Liver (tissue), 9 donors: Measurements from ENCODE around the gene NTNG2. TPM values are rescaled to one million over a fixed set of nuclear protein-coding genes. Genes with fewer than 3 reads are reported as not detected.

Experiments used
- DNase-seq: peaks from one replicate; pipeline ENCODE4 v3.0.0-alpha.2; 2017; ENCODE audit warnings: low spot score
- H3K27ac ChIP-seq, 2 donors: one replicate each; pipeline ENCODE4 v1.7.0; 2013; ENCODE audit warnings: inconsistent platforms in 2 of 2, low read length in 2 of 2, control low read depth in 1 of 2, low read depth in 1 of 2, mild to moderate bottlenecking in 1 of 2
- H3K27me3 ChIP-seq, 4 donors: one replicate each; pipeline versions ENCODE4 v1.6.1 to v1.7.0; 2013; ENCODE audit warnings: low read length in 3 of 4, inconsistent platforms in 1 of 4, mild to moderate bottlenecking in 1 of 4, moderate library complexity in 1 of 4; ENCODE audit not compliant: control insufficient read depth in 4 of 4, insufficient read depth in 4 of 4
- H3K36me3 ChIP-seq, 4 donors: one replicate each; pipeline versions ENCODE4 v1.6.1 to v1.7.0; 2013; ENCODE audit warnings: low read length in 3 of 4, mild to moderate bottlenecking in 3 of 4, low read depth in 1 of 4, moderate library complexity in 1 of 4; ENCODE audit not compliant: control insufficient read depth in 4 of 4, insufficient read depth in 3 of 4
- H3K4me1 ChIP-seq, 4 donors: one replicate each; pipeline versions ENCODE4 v1.6.1 to v1.7.0; 2013; ENCODE audit warnings: low read length in 3 of 4, mild to moderate bottlenecking in 3 of 4, moderate library complexity in 1 of 4; ENCODE audit not compliant: control insufficient read depth in 4 of 4, insufficient read depth in 4 of 4
- H3K4me3 ChIP-seq, 3 donors: one replicate each; pipeline versions ENCODE4 v1.6.1 to v1.7.0; 2013; ENCODE audit warnings: low read length in 3 of 3, control low read depth in 1 of 3, low read depth in 1 of 3, mild to moderate bottlenecking in 1 of 3
- H3K9ac ChIP-seq, 2 donors: one replicate each; pipeline ENCODE4 v1.7.0; 2013; ENCODE audit warnings: low read length in 2 of 2, mild to moderate bottlenecking in 2 of 2, moderate library complexity in 2 of 2, control low read depth in 1 of 2, low read depth in 1 of 2
- H3K9me3 ChIP-seq, 4 donors: one replicate each; pipeline versions ENCODE4 v1.6.1 to v1.7.0; 2013; ENCODE audit warnings: low read length in 3 of 4; ENCODE audit not compliant: control insufficient read depth in 4 of 4
- ATF3 ChIP-seq: IDR thresholded peaks from 2 replicates; pipeline ENCODE4 v1.6.1; 2016; ENCODE audit warnings: antibody characterized with exemption
- EGR1 ChIP-seq, 2 donors: IDR thresholded peaks; 2 replicates each; pipeline ENCODE4 v1.6.1; 2016 to 2018; ENCODE audit warnings: antibody characterized with exemption in 2 of 2, low read depth in 2 of 2
- FOXA1 ChIP-seq: IDR thresholded peaks from 2 replicates; pipeline ENCODE4 v1.6.1; 2016; ENCODE audit warnings: antibody characterized with exemption
- FOXA2 ChIP-seq: IDR thresholded peaks from 2 replicates; pipeline ENCODE4 v1.6.1; 2016; ENCODE audit warnings: antibody characterized with exemption
- GABPA ChIP-seq, 2 donors: IDR thresholded peaks in 1 of 2; conservative IDR thresholded peaks in 1 of 2; 2 replicates each; pipeline ENCODE4 v1.6.1; 2016; ENCODE audit warnings: antibody characterized with exemption in 2 of 2, mild to moderate bottlenecking in 1 of 2, moderate library complexity in 1 of 2
- HNF4A ChIP-seq, 2 donors: conservative IDR thresholded peaks; 2 replicates each; pipeline ENCODE4 v1.6.1; 2016; ENCODE audit warnings: antibody characterized with exemption in 2 of 2, mild to moderate bottlenecking in 2 of 2
- HNF4G ChIP-seq: IDR thresholded peaks from 2 replicates; pipeline ENCODE4 v1.6.1; 2016; ENCODE audit warnings: antibody characterized with exemption
- NR2F2 ChIP-seq: IDR thresholded peaks from 2 replicates; pipeline ENCODE4 v1.6.1; 2016; ENCODE audit warnings: antibody characterized with exemption
- RAD21 ChIP-seq, 2 donors: IDR thresholded peaks; 2 replicates each; pipeline ENCODE4 v1.6.1; 2016; ENCODE audit warnings: antibody characterized with exemption in 2 of 2, mild to moderate bottlenecking in 2 of 2
- RXRA ChIP-seq, 2 donors: IDR thresholded peaks; 2 replicates each; pipeline ENCODE4 v1.6.1; 2017 to 2018; ENCODE audit warnings: antibody characterized with exemption in 2 of 2, mild to moderate bottlenecking in 1 of 2
- SP1 ChIP-seq: IDR thresholded peaks from 2 replicates; pipeline ENCODE4 v1.6.1; 2018; ENCODE audit warnings: antibody characterized with exemption, mild to moderate bottlenecking
- YY1 ChIP-seq: IDR thresholded peaks from 2 replicates; pipeline ENCODE4 v1.6.1; 2016; ENCODE audit warnings: antibody characterized with exemption, mild to moderate bottlenecking
- ZBTB33 ChIP-seq: IDR thresholded peaks from 2 replicates; pipeline ENCODE4 v1.6.1; 2016; ENCODE audit warnings: antibody characterized with exemption
- WGBS: extraction: QIAGEN DNeasy Blood & Tissue Kit; methylation state at CpG from one replicate; pipeline ENCODE4 v1.1.7; 2013; 5-methylcytosine and 5-hydroxymethylcytosine counted together
- polyA plus RNA-seq, 2 donors: library from polyadenylated mRNA; stranded (reverse) in 1 of 2; unstranded in 1 of 2; fragments of 200-250 nt in 1 of 2; fragments of >200 nt in 1 of 2; fragmentation: Nextera tagmentation in 1 of 2; extraction: Ambion mirVana in 1 of 2; gene quantifications; one replicate each; pipeline versions ENCODE4 v1.2.1 to v1.2.3, GENCODE V29; 2013 to 2015
- total RNA-seq, 2 donors: library from RNA; depleted of rRNA; stranded (reverse); fragments of >200 nt; gene quantifications; one replicate each; pipeline ENCODE4 v1.2.3, GENCODE V29; 2014
- TF ChIP-seq, protein P1 (sequence below): IDR thresholded peaks from 2 replicates; pipeline ENCODE4 v1.6.1; 2016; ENCODE audit warnings: antibody characterized with exemption
- donor health status: healthy.
- donor health status: healthy.
- donor health status: healthy.
- donor health status: healthy.
- donor health status: healthy.

NTNG2 gene
- total and polyA plus RNA-seq, 4 donors, result 0.12 to 0.42 (median 0.28) TPM; not detected in 1

DNA sequence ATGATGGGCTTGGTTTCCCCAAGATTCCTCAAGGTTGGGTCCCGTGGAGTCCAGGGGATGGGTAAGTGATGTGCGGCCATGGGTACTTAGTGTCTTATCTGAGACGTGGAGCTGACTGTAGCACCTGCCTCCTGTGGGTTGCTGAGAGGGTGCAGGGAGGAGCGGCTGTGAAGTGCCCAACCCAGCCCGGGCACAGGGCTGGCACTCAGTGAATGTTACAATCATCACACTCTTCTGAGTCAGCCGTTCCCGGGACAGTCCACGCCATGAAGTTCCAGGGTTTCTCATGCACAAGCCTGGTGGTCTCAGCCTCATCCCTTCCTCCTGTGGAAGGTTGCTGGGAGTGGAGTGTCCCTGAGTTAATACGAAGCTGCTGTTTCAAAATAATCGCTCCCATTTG is 29.1 kb downstream of the NTNG2 start:
- Histone ChIP-seq H3K9me3 (no peaks in the 10 kb centered on the region), H3K4me3 (no peak overlapping the region), H3K9ac (no peak overlapping the region), H3K36me3 (no peaks in the 10 kb centered on the region), H3K27me3 (peaks cover 0 to 11% (median 5%) of the 10 kb centered on the region in 4 donors), H3K27ac (no peak overlapping the region), H3K4me1 (no peaks in the 10 kb centered on the region)
- no peak for TF ChIP-seq HNF4A (conservative IDR thresholded peaks at IDR 0.05)
- no peak for TF ChIP-seq HNF4G
- no peak for TF ChIP-seq YY1
- no peak for TF ChIP-seq RXRA (IDR thresholded peaks at IDR 0.05)
- no peak for TF ChIP-seq FOXA1
- 80% methylated on average over 10 of the region's 10 CpGs for WGBS
- no peak for DNase-seq

- H3K9me3 ChIP-seq, result no peaks in the 10 kb centered on the region
- H3K27ac ChIP-seq, result no peak overlapping the region
- no peaks in the 10 kb centered on the region for H3K4me1 ChIP-seq
- no peak for DNase-seq
- WGBS, result 51% methylated on average over 11 of the region's 11 CpGs
- H3K36me3 ChIP-seq, result no peaks in the 10 kb centered on the region
- H3K9ac ChIP-seq, result no peak overlapping the region
- H3K4me3 ChIP-seq, result no peak overlapping the region
- H3K27me3 ChIP-seq, result peaks cover 0 to 11% (median 0%) of the 10 kb centered on the region in 4 donors
- TF ChIP-seq ATF3 (no peak), FOXA2 (no peak), SP1 (no peak), GABPA (IDR thresholded peaks at IDR 0.05 in 1 of 2, conservative IDR thresholded peaks at IDR 0.05 in 1 of 2) (no peak), HNF4A (conservative IDR thresholded peaks at IDR 0.05) (no peak), RAD21 (IDR thresholded peaks at IDR 0.05) (no peak)
- TF ChIP-seq, protein P1, sequence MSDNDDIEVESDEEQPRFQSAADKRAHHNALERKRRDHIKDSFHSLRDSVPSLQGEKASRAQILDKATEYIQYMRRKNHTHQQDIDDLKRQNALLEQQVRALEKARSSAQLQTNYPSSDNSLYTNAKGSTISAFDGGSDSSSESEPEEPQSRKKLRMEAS, result no peak
Observed at GRCh38 chr9:132192728-132193127, 30.9 kb downstream of the NTNG2 start.

DNA sequence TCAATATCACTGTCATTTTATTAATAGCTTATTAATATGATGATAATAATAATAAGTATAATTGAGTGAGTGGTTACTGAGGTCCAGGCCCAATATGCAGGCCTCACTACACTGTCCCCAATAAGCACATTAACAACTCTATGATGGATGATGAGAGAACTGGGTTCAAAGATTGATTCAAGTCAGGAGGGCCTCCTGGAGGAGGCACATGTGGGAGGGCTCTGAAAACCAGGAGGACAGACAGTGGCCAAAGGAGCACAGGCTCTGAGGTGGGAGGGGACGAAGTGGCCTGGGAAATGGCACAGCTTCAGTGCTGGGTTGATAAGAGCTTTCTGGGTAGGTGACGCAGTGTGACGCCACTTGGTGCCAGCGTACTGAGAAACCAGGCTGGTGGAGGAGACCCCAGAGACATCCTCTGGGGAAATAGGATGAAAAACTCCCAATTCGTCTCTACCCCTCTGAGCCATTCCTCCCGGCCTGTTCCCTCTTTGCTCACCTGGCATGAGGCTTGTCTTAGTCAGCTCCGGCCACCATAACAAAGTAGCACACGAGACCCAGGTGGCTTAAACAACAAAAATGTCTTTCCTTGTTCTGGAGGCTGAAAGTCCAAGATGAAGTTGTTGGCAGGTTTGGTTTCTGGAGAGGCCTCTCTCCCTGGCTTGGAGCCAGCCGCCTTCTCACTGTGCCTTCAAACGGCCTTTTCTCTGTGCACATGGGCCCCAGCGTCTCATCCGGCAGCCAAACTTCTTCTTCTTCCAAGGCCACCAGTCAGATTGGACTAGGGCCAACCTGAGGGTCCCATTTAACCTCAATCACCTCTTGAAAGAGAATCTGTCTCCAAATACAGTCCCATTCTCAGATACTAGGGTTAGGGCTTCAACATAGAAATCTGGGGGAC is 31.6 kb downstream of the NTNG2 start:
- Histone ChIP-seq H3K9ac (no peak overlapping the region), H3K36me3 (no peaks in the 10 kb centered on the region), H3K4me1 (no peaks in the 10 kb centered on the region), H3K27me3 (peaks cover 0 to 4% (median under 1%) of the 10 kb centered on the region in 4 donors), H3K27ac (no peak overlapping the region), H3K4me3 (no peak overlapping the region), H3K9me3 (no peaks in the 10 kb centered on the region)
- no peak for TF ChIP-seq EGR1 (IDR thresholded peaks at IDR 0.05; ENCODE audit: low read depth in 2 of 2)
- no peak for TF ChIP-seq RXRA (IDR thresholded peaks at IDR 0.05)
- TF ChIP-seq ZBTB33, result no peak
- no peak for TF ChIP-seq FOXA2
- no peak for TF ChIP-seq NR2F2
- TF ChIP-seq, protein P1, result no peak
- no peak for DNase-seq
- 88% methylated on average over 12 of the region's 12 CpGs for WGBS
